Effector memory CD4-positive, alpha-beta T cell (primary cell): ENCODE measurements around the gene LIN54.
"Not testable (repeated sequence)": the region's sequence is repeated elsewhere in the genome, so short reads cannot be mapped to it uniquely, and the experiment has no call there.

Experiments
- DNase-seq, 3 donors: peaks; one replicate each; pipeline ENCODE4 v3.0.0-alpha.2; 2020
- H3K27ac ChIP-seq: 2 replicates; pipeline ENCODE4 v1.7.0; 2013; ENCODE audit warnings: mild to moderate bottlenecking, low read length, moderate library complexity; ENCODE audit not compliant: insufficient read depth, poor library complexity, severe bottlenecking
- H3K27me3 ChIP-seq: replicated peaks from 2 replicates; pipeline ENCODE4 v1.7.0; 2013; ENCODE audit warnings: mild to moderate bottlenecking, low read length; ENCODE audit not compliant: insufficient read depth, control insufficient read depth, poor library complexity, severe bottlenecking
- H3K36me3 ChIP-seq: 2 replicates; pipeline ENCODE4 v1.7.0; 2013; ENCODE audit warnings: mild to moderate bottlenecking, low read length, moderate library complexity; ENCODE audit not compliant: control insufficient read depth, insufficient read depth
- H3K4me1 ChIP-seq: 2 replicates; pipeline ENCODE4 v1.7.0; 2013; ENCODE audit warnings: low read length, mild to moderate bottlenecking; ENCODE audit not compliant: control insufficient read depth, insufficient read depth, poor library complexity, severe bottlenecking
- H3K4me3 ChIP-seq: 2 replicates; pipeline ENCODE4 v1.7.0; 2013; ENCODE audit warnings: low read length, low read depth, mild to moderate bottlenecking; ENCODE audit not compliant: insufficient read depth, poor library complexity, severe bottlenecking
- H3K9me3 ChIP-seq: 2 replicates; pipeline ENCODE4 v1.7.0; 2013; ENCODE audit warnings: mild to moderate bottlenecking, low read length, moderate library complexity; ENCODE audit not compliant: control insufficient read depth
- total RNA-seq, 3 donors: gene quantifications; one replicate each; lab custom pipeline; 2026; lab: John Stamatoyannopoulos, UW

LIN54 gene
- 38.2 to 43.6 (median 43.6) reads per million in 3 donors for total RNA-seq

GRCh38 chr4:83010522-83011318, at the start of gene LIN54:
LIN54 (minus strand) TSS chr4:83010823; CDS start chr4:82984844, 25,979 bp downstream.
- peak within 1 kb of the TSS; percentile 96 for H3K4me3 ChIP-seq
- peaks cover 22% of the 10 kb centered on the region for H3K4me1 ChIP-seq
- H3K27ac ChIP-seq: peak within 1 kb of the TSS; percentile 87
- DNase-seq: peak; percentile 81 to 84 (median 81)
- H3K9me3 ChIP-seq: no peaks in the 10 kb centered on the region
- H3K36me3 ChIP-seq: no peaks in the 10 kb centered on the region
- no peaks in the 10 kb centered on the region for H3K27me3 ChIP-seq

- no peaks in the 10 kb centered on the region for H3K9me3 ChIP-seq
- no peak for DNase-seq
- H3K27ac ChIP-seq: no peak overlapping the region
- no peak overlapping the region for H3K4me3 ChIP-seq
- no peaks in the 10 kb centered on the region for H3K4me1 ChIP-seq
- no peaks in the 10 kb centered on the region for H3K27me3 ChIP-seq
- peaks cover 36% of the 10 kb centered on the region for H3K36me3 ChIP-seq
These were observed 44.3 kb upstream of the LIN54 start for GRCh38 chr4:83054928-83055327.

- not testable (repeated sequence) for H3K27me3 ChIP-seq, H3K9me3 ChIP-seq, H3K4me3 ChIP-seq, H3K4me1 ChIP-seq, DNase-seq, H3K27ac ChIP-seq
- peaks cover 40% of the 10 kb centered on the region for H3K36me3 ChIP-seq
These were observed 38.2 kb upstream of the LIN54 start for GRCh38 chr4:83048781-83049180.

- H3K4me1 ChIP-seq: no peaks in the 10 kb centered on the region
- DNase-seq: no peak
- no peak overlapping the region for H3K4me3 ChIP-seq
- peaks cover 28% of the 10 kb centered on the region for H3K36me3 ChIP-seq
- H3K27ac ChIP-seq: no peak overlapping the region
- H3K27me3 ChIP-seq: no peaks in the 10 kb centered on the region
- H3K9me3 ChIP-seq: no peaks in the 10 kb centered on the region
These were observed 36.3 kb upstream of the LIN54 start for GRCh38 chr4:83046693-83047473.

- H3K4me1 ChIP-seq: no peaks in the 10 kb centered on the region
- H3K9me3 ChIP-seq: no peaks in the 10 kb centered on the region
- peaks cover 2% of the 10 kb centered on the region for H3K36me3 ChIP-seq
- H3K27me3 ChIP-seq: no peaks in the 10 kb centered on the region
- H3K27ac ChIP-seq: no peak overlapping the region
- H3K4me3 ChIP-seq: no peak overlapping the region
- DNase-seq: no peak
These were observed 33.3 kb upstream of the LIN54 start for GRCh38 chr4:83043801-83044407.

GRCh38 chr4:83043157-83043556, 32.5 kb upstream of the LIN54 start:
- not testable (repeated sequence) for H3K4me3 ChIP-seq

GRCh38 chr4:83040269-83040668, 29.6 kb upstream of the LIN54 start:
- H3K4me3 ChIP-seq: no peak overlapping the region
- H3K4me1 ChIP-seq: peaks cover 13% of the 10 kb centered on the region
- DNase-seq: no peak
- no peaks in the 10 kb centered on the region for H3K9me3 ChIP-seq
- no peaks in the 10 kb centered on the region for H3K27me3 ChIP-seq
- no peak overlapping the region for H3K27ac ChIP-seq
- no peaks in the 10 kb centered on the region for H3K36me3 ChIP-seq

More at GRCh38 chr4:83043157-83043556, 32.5 kb upstream of the LIN54 start:
- H3K27ac ChIP-seq, DNase-seq, H3K27me3 ChIP-seq, H3K36me3 ChIP-seq, H3K9me3 ChIP-seq, H3K4me1 ChIP-seq: not testable (repeated sequence)

- H3K36me3 ChIP-seq: no peaks in the 10 kb centered on the region
- H3K4me1 ChIP-seq: peaks cover 13% of the 10 kb centered on the region
- no peak overlapping the region for H3K27ac ChIP-seq
- DNase-seq: no peak
- H3K27me3 ChIP-seq: no peaks in the 10 kb centered on the region
- no peaks in the 10 kb centered on the region for H3K9me3 ChIP-seq
- H3K4me3 ChIP-seq: no peak overlapping the region
These were observed 26.5 kb upstream of the LIN54 start for GRCh38 chr4:83036991-83037665.

- H3K36me3 ChIP-seq: no peaks in the 10 kb centered on the region
- H3K9me3 ChIP-seq: no peaks in the 10 kb centered on the region
These were observed 24.2 kb upstream of the LIN54 start, which contains the start of gene COPS4 for GRCh38 chr4:83034630-83035494. COPS4 (plus strand) TSS chr4:83035183; CDS start chr4:83035225, 42 bp downstream.

More at GRCh38 chr4:83034630-83035494, 24.2 kb upstream of the LIN54 start, which contains the start of gene COPS4:
- peak; percentile 93 to 94 (median 94) for DNase-seq
- Histone ChIP-seq H3K4me3 (peak within 1 kb of the TSS; percentile 70), H3K27ac (peak within 1 kb of the TSS; percentile 89), H3K4me1 (peaks cover 13% of the 10 kb centered on the region), H3K27me3 (no peaks in the 10 kb centered on the region)
